SJSA1 (cell line): ENCODE measurements around the gene SUGT1. TPM values are rescaled to one million over a fixed set of nuclear protein-coding genes. Genes with fewer than 3 reads are reported as not detected.
"Not testable (repeated sequence)": the region's sequence is repeated elsewhere in the genome, so short reads cannot be mapped to it uniquely, and the experiment has no call there.

Experiments used
- DNase-seq, 2 experiments: peaks; one replicate each; pipeline ENCODE4 v3.0.0-alpha.2; 2015 to 2020; ENCODE audit warnings: low spot score in 2 of 2, low read depth in 1 of 2
- H3K27ac ChIP-seq: fragments of 250-450 bp; sonication (Bioruptor Pico); 2 replicates; pipeline ENCODE4 v1.5.1; 2020; ENCODE audit warnings: mild to moderate bottlenecking, moderate library complexity
- H3K27me3 ChIP-seq: fragments of 250-450 bp; sonication (Bioruptor Pico); replicated peaks from 2 replicates; pipeline ENCODE4 v1.5.1; 2020; ENCODE audit warnings: mild to moderate bottlenecking, moderate library complexity
- H3K36me3 ChIP-seq: fragments of 250-450 bp; sonication (Bioruptor Pico); 2 replicates; pipeline ENCODE4 v1.5.1; 2020; ENCODE audit warnings: mild to moderate bottlenecking
- H3K4me1 ChIP-seq: fragments of 250-450 bp; sonication (Bioruptor Pico); replicated peaks from 2 replicates; pipeline ENCODE4 v1.6.1; 2021; ENCODE audit warnings: mild to moderate bottlenecking
- H3K4me3 ChIP-seq: fragments of 250-450 bp; sonication (Bioruptor Pico); 2 replicates; pipeline ENCODE4 v1.5.1; 2020; ENCODE audit warnings: mild to moderate bottlenecking
- H3K9me3 ChIP-seq: fragments of 250-450 bp; sonication (Bioruptor Pico); replicated peaks from 2 replicates; pipeline ENCODE4 v1.5.1; 2020; ENCODE audit warnings: mild to moderate bottlenecking
- total RNA-seq: library from RNA; depleted of rRNA; stranded (reverse); fragments of >200 nt; shearing (Covaris generic); gene quantifications from 2 replicates; pipeline ENCODE4 v1.2.3, GENCODE V29; 2014

The SUGT1 gene
- total RNA-seq, 1 experiment from 2014 or later: 52.8 TPM

DNA sequence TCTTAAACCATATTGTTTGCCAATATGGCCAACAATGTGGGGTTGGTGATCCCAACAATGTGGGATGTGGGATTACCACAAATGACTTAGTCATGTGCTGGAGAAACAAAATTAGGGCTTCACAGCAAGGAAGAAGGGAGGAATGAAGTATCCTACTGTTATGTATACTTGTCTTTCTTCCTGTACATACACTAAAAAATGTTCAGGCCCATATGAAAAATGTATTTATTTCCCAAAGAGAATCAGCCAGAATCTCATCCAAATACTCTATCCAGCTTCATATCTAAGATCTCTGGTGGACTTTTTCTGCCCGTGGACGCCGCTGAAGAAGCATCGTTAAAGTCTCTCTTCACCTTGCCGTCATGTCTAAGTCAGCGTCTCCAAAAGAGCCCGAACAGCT is 10.5 kb upstream of the SUGT1 start, which contains the start of gene HNRNPA1L2:
TSS of gene HNRNPA1L2 (plus strand) at position 301 of the 400 bp plus-strand sequence. CDS start at position 363, 62 bp downstream.
- no peak for DNase-seq
- no peaks in the 10 kb centered on the region for H3K9me3 ChIP-seq
- peaks cover 12% of the 10 kb centered on the region for H3K36me3 ChIP-seq
- H3K27ac ChIP-seq: no peak within 1 kb of the TSS
- no peaks in the 10 kb centered on the region for H3K4me1 ChIP-seq
- H3K27me3 ChIP-seq: no peaks in the 10 kb centered on the region
- H3K4me3 ChIP-seq: no peak within 1 kb of the TSS

DNA sequence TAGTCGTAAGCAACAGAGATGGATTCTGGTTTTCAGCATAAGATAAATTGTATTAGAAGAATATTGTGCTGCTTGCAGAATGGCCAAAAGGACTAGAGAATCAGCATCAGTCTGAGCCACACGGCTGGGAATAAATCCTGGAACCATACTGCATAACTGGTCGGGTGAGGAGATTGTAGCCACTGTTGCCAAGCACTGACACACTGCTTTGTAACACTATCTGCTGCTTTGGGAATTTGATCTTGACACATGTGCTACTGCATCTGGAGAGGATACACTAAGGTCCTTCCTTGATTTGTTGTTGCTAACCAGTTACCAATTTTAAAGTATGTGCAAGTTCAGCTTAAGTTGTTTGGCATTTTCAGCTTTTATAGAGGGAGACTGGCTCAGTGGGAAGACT is 8.5 kb upstream of the SUGT1 start:
- Histone ChIP-seq H3K9me3 (no peaks in the 10 kb centered on the region), H3K4me1 (no peaks in the 10 kb centered on the region), H3K27me3 (no peaks in the 10 kb centered on the region), H3K4me3 (no peak overlapping the region), H3K27ac (no peak overlapping the region), H3K36me3 (peaks cover 11% of the 10 kb centered on the region)
- DNase-seq: no peak

DNA sequence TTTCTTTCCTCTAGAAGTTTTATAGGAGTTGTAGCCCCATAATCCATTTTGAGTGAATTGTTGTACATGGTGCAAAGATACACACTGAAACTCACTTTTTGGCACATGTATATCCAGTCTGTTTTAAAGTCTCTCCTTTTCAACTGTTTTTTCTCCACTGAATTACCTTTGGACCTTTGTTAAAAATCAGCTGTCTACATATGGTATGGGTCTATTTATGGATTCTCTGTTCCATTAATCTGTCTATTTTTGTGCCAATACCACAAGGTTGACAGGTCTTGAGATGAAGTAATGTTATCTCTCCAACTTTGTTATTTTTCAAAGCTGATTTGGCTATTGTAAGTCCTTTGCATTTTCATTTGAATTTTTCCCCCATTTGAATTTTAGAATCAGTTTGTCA is 5.7 kb upstream of the SUGT1 start:
- no peak overlapping the region for H3K27ac ChIP-seq
- H3K27me3 ChIP-seq: no peaks in the 10 kb centered on the region
- no peaks in the 10 kb centered on the region for H3K9me3 ChIP-seq
- peaks cover 23% of the 10 kb centered on the region for H3K36me3 ChIP-seq
- no peak for DNase-seq
- no peak overlapping the region for H3K4me3 ChIP-seq
- H3K4me1 ChIP-seq: peaks cover 6% of the 10 kb centered on the region

GRCh38 chr13:52650731-52651130 is 1.9 kb upstream of the SUGT1 start:
- H3K9me3 ChIP-seq: no peaks in the 10 kb centered on the region
- peaks cover 35% of the 10 kb centered on the region for H3K36me3 ChIP-seq
- H3K4me3 ChIP-seq: peak overlapping the region; percentile 54; the same call in 1 of the 2 replicates
- no peaks in the 10 kb centered on the region for H3K27me3 ChIP-seq
- no peak overlapping the region; the same call in 1 of the 2 replicates for H3K27ac ChIP-seq
- no peak for DNase-seq
- peaks cover 15% of the 10 kb centered on the region for H3K4me1 ChIP-seq

DNA sequence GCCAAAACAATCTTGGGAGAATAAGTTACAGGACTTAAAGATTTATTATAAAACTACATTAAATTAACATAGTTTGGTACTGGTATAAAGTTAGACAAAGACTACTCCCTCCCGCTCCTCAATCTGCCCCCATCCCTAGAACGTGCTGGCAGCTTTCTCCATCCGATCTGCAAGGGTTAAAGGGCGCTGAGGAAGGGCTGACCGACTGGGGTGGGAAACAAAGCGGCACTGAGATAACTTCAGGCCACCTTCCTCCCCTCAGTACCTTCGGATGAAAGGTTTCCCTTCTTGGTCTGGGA is 790 bp upstream of the SUGT1 start:
- peaks cover 35% of the 10 kb centered on the region for H3K36me3 ChIP-seq
- no peak for DNase-seq

DNA sequence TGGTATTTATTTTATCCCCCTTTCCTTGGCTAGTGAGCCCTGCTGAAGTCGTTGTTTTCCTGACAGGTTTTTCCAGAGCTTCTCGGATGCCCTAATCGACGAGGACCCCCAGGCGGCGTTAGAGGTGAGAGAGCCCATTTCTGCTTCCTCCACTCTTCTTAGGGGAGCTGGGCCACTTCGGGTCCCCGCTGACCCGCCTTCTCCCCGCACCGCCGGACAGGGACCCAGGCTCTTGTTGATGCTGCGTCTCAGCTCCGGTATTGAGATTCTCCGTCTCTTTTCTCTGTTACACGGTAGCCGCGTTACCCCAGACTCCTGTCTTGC is 306 bp downstream of the SUGT1 start:
- Histone ChIP-seq H3K4me1 (peaks cover 19% of the 10 kb centered on the region), H3K27me3 (no peaks in the 10 kb centered on the region), H3K36me3 (peaks cover 40% of the 10 kb centered on the region), H3K9me3 (no peaks in the 10 kb centered on the region), H3K4me3 (peak overlapping the region; percentile 54), H3K27ac (peak overlapping the region; percentile 100)
- DNase-seq: no peak

More for the DNA sequence above, 790 bp upstream of the SUGT1 start:
- H3K27ac ChIP-seq: peak overlapping the region; percentile 100
- peaks cover 15% of the 10 kb centered on the region for H3K4me1 ChIP-seq
- no peaks in the 10 kb centered on the region for H3K9me3 ChIP-seq
- no peaks in the 10 kb centered on the region for H3K27me3 ChIP-seq
- H3K4me3 ChIP-seq: peak overlapping the region; percentile 54

DNA sequence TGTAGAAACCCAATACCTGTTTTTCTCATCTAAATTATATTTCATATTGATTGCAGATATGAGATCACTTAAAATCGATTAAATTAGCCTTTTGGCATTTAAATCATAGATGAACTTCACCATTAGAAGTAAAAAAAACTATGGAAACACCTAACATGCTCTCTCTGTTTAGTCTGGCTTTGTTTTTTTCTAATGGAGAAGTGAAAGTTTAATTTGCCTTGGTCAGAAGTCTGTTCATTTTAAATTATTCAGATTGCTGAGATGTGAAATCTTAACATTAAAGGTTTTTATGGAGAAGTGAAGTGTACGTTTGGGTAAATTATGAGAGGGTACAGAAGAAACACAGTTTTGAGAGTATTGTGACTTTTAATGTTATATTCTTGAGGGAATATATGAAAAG is 6.7 kb downstream of the SUGT1 start:
- DNase-seq: no peak
- no peak overlapping the region for H3K4me3 ChIP-seq
- H3K27ac ChIP-seq: no peak overlapping the region
- H3K27me3 ChIP-seq: no peaks in the 10 kb centered on the region
- peaks cover 59% of the 10 kb centered on the region for H3K36me3 ChIP-seq
- H3K9me3 ChIP-seq: no peaks in the 10 kb centered on the region
- H3K4me1 ChIP-seq: peaks cover 6% of the 10 kb centered on the region

GRCh38 chr13:52664272-52664671 is 11.6 kb downstream of the SUGT1 start:
- DNase-seq: no peak
- Histone ChIP-seq H3K27me3 (no peaks in the 10 kb centered on the region), H3K27ac (no peak overlapping the region), H3K4me3 (no peak overlapping the region), H3K4me1 (no peaks in the 10 kb centered on the region), H3K36me3 (peaks cover 67% of the 10 kb centered on the region), H3K9me3 (no peaks in the 10 kb centered on the region)

- Histone ChIP-seq H3K36me3 (peaks cover 68% of the 10 kb centered on the region), H3K4me1 (no peaks in the 10 kb centered on the region), H3K27ac (no peak overlapping the region), H3K27me3 (no peaks in the 10 kb centered on the region), H3K4me3 (no peak overlapping the region), H3K9me3 (no peaks in the 10 kb centered on the region)
- DNase-seq: peak in 1 of 2 experiments; percentile 9
These were observed 12.7 kb downstream of the SUGT1 start for GRCh38 chr13:52665325-52665724.

- Histone ChIP-seq H3K36me3 (peaks cover 55% of the 10 kb centered on the region), H3K27ac (no peak overlapping the region), H3K27me3 (no peaks in the 10 kb centered on the region), H3K4me1 (no peaks in the 10 kb centered on the region), H3K9me3 (no peaks in the 10 kb centered on the region), H3K4me3 (no peak overlapping the region)
- DNase-seq: no peak
These were observed 17.0 kb downstream of the SUGT1 start for GRCh38 chr13:52669677-52670076.

DNA sequence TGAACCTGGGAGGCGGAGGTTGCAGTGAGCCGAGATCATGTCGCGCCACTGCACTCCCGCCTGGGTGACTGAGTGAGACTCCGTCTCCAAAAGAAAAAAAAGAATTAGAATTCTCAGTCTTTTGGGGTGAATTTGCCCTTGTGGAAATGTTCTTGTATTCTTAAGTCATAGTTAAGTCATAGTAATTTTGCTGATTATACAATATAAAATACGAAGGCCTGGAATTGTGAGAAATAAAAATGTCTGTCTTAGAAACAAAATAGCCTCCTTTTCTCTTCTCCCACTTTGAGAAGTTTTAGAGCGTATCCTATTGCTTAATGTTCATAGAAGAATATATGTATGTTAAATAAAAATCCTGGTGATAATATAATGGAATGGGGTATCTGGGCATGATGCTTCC is 18.1 kb downstream of the SUGT1 start:
- H3K27ac ChIP-seq: no peak overlapping the region

GRCh38 chr13:52673465-52673864 is 20.8 kb downstream of the SUGT1 start:
- Histone ChIP-seq H3K36me3 (peaks cover 54% of the 10 kb centered on the region), H3K4me1 (no peaks in the 10 kb centered on the region), H3K4me3 (no peak overlapping the region), H3K27me3 (no peaks in the 10 kb centered on the region), H3K9me3 (no peaks in the 10 kb centered on the region), H3K27ac (no peak overlapping the region)
- no peak for DNase-seq

More for the DNA sequence above, 18.1 kb downstream of the SUGT1 start:
- DNase-seq: no peak
- Histone ChIP-seq H3K9me3 (no peaks in the 10 kb centered on the region), H3K4me1 (no peaks in the 10 kb centered on the region), H3K36me3 (peaks cover 58% of the 10 kb centered on the region), H3K27me3 (no peaks in the 10 kb centered on the region), H3K4me3 (no peak overlapping the region)

DNA sequence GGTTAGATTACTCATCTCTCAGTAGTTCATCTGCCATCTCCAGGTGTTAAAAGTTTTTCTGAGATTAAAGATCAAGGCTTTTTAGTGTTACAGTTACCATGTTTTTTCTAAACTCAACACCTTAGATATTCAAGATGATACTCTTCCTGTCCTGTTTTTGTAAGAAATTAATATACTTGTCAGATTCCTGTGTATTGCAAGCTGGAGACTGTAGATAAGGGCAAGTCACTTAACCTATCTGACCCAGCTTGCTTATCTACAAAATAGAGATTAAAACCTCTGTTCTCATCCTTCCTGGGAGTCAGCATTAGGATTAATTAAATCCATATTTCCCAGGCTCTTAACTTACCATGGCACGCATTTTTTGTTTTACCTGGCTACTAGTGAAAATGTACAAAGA is 25.2 kb downstream of the SUGT1 start:
- no peaks in the 10 kb centered on the region for H3K9me3 ChIP-seq
- H3K36me3 ChIP-seq: peaks cover 61% of the 10 kb centered on the region
- DNase-seq: no peak
- no peaks in the 10 kb centered on the region for H3K4me1 ChIP-seq
- no peak overlapping the region for H3K27ac ChIP-seq
- H3K4me3 ChIP-seq: no peak overlapping the region
- H3K27me3 ChIP-seq: no peaks in the 10 kb centered on the region

- H3K9me3 ChIP-seq, H3K27me3 ChIP-seq, H3K4me3 ChIP-seq: not testable (repeated sequence)
- peak overlapping the region; percentile 91 for H3K27ac ChIP-seq
- H3K4me1 ChIP-seq: peaks cover 15% of the 10 kb centered on the region
- peak; percentile 54 to 72 for DNase-seq
- peaks cover 24% of the 10 kb centered on the region for H3K36me3 ChIP-seq
These were observed 33.2 kb downstream of the SUGT1 start for GRCh38 chr13:52685806-52686205.

GRCh38 chr13:52686376-52686775 is 33.7 kb downstream of the SUGT1 start:
- H3K9me3 ChIP-seq: no peaks in the 10 kb centered on the region
- peaks cover 15% of the 10 kb centered on the region for H3K4me1 ChIP-seq
- DNase-seq: peak; percentile 51 to 67
- H3K36me3 ChIP-seq: peaks cover 23% of the 10 kb centered on the region
- no peak overlapping the region for H3K4me3 ChIP-seq
- no peaks in the 10 kb centered on the region for H3K27me3 ChIP-seq
- H3K27ac ChIP-seq: peak overlapping the region; percentile 91
